ENCODE measurements around the gene SLC18B1. TPM values are rescaled to one million over a fixed set of nuclear protein-coding genes. Genes with fewer than 3 reads are reported as not detected.

The SLC18B1 gene
- total RNA-seq (ENCODE audit: low replicate concordance): 2.1 and 8.5 TPM in 2 replicates

DNA sequence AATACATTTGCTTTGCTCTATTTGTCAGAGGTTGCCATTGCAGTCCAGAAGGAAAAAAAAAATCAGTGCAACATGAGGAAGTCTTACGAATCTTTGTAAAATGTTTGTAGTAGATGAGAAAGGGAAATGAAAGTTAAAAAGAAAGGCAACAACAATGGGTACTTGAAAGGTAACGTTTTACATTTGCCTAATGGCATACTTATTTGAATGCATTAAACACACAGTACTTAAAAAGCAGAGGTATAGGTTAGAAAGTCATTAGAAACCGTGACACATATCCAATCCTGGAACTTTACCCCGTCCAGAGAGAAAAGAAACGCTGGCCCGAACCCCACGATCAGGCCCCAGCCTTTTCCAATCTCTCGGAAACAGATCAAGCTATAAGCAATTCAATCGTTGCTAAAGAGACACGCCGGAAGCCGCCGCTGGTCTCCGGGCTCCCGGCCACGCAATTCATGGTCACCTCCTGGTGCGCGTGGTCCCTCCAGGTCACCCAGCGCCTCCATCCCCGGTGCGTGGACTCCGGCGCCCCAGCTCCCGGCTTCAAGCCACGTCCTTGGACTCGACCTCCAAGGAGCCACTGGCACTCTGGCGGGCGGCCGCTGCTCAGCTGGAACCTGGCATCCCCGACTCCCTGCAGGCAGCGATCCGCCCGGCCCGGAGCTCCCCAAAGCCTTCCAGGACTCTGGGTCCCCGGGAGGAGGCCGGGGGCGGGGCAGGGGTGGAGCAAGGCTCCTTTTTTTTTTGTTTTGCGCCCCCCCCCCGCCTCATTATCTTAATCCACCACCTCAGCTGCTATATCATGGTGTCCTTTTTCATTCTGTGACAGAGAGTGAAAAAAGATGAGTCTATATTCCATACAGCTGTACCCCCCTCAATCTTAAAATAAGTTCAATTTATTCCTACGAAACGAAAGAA is at the start of gene SLC18B1:
Gene SLC18B1, minus strand, starts transcription at position 687 of the 918 bp plus-strand sequence. Its CDS starts 181 bp downstream, at position 506.

Other genes starting within 250 kb of the SLC18B1 start
- gene TAAR8, start 246.0 kb downstream of the SLC18B1 start, total RNA-seq (ENCODE audit: low replicate concordance): not detected in 2 replicates
- not detected in 2 replicates for gene TAAR6, start 228.3 kb downstream of the SLC18B1 start, total RNA-seq (ENCODE audit: low replicate concordance)
- not detected in 2 replicates for gene TAAR5, start 208.9 kb downstream of the SLC18B1 start, total RNA-seq (ENCODE audit: low replicate concordance)
- not detected in 2 replicates for gene TAAR2, start 174.4 kb downstream of the SLC18B1 start, total RNA-seq (ENCODE audit: low replicate concordance)
- gene TAAR1, start 139.5 kb downstream of the SLC18B1 start, total RNA-seq (ENCODE audit: low replicate concordance): not detected in 2 replicates
- under 0.01 and 0.12 TPM in 2 replicates for gene VNN1, start 84.6 kb downstream of the SLC18B1 start, total RNA-seq (ENCODE audit: low replicate concordance)
- 1.3 TPM in 1 of 2 replicates, not detected in the other for gene VNN2, start 40.7 kb downstream of the SLC18B1 start, total RNA-seq (ENCODE audit: low replicate concordance)
- gene RPS12, start 15.9 kb upstream of the SLC18B1 start, total RNA-seq (ENCODE audit: low replicate concordance): 2,410 and 3,629 TPM in 2 replicates

Data from smooth muscle cell of the coronary artery (primary cell).